GM15510 (cell line): Measurements from ENCODE around the gene RHBDL2.

Experiments
- POLR2A ChIP-seq: IDR thresholded peaks from 3 replicates; pipeline ENCODE4 v1.6.1; 2011; ENCODE audit warnings: borderline replicate concordance; ENCODE audit not compliant: insufficient read length; ENCODE audit errors: extremely low read depth

Gene RHBDL2

GRCh38 chr1:38941527-38942019 lies at the start of gene RHBDL2:
Gene RHBDL2, minus strand, starts transcription at chr1:38941830. Its CDS starts 22,618 bp downstream, at chr1:38919212.
- TF ChIP-seq POLR2A = no peak

- peak; percentile 97 for TF ChIP-seq POLR2A
These were observed 49.4 kb upstream of the RHBDL2 start, which contains the start of gene AKIRIN1 for GRCh38 chr1:38990738-38991637. Gene AKIRIN1, plus strand, starts transcription at chr1:38991276. Its CDS starts 105 bp downstream, at chr1:38991381.

GRCh38 chr1:38990386-38990737 lies 48.7 kb upstream of the RHBDL2 start:
- no peak for TF ChIP-seq POLR2A

- no peak for TF ChIP-seq POLR2A
These were observed 48.3 kb upstream of the RHBDL2 start for GRCh38 chr1:38989979-38990378.

- no peak for TF ChIP-seq POLR2A
These were observed 32.2 kb upstream of the RHBDL2 start for GRCh38 chr1:38973659-38974437.

- no peak for TF ChIP-seq POLR2A
These were observed 22.5 kb upstream of the RHBDL2 start for GRCh38 chr1:38964140-38964548.

GRCh38 chr1:38962560-38962959 lies 20.9 kb upstream of the RHBDL2 start:
- no peak for TF ChIP-seq POLR2A

GRCh38 chr1:38962113-38962512 lies 20.5 kb upstream of the RHBDL2 start:
- no peak for TF ChIP-seq POLR2A

GRCh38 chr1:38958967-38959366 lies 17.3 kb upstream of the RHBDL2 start:
- TF ChIP-seq POLR2A = no peak

GRCh38 chr1:38953433-38953860 lies 11.8 kb upstream of the RHBDL2 start:
- TF ChIP-seq POLR2A = no peak

GRCh38 chr1:38950553-38950952 lies 8.9 kb upstream of the RHBDL2 start:
- no peak for TF ChIP-seq POLR2A

- TF ChIP-seq POLR2A = no peak
These were observed 2.9 kb upstream of the RHBDL2 start for GRCh38 chr1:38944547-38944946.

GRCh38 chr1:38942664-38943428 lies 1.2 kb upstream of the RHBDL2 start:
- no peak for TF ChIP-seq POLR2A

- TF ChIP-seq POLR2A = no peak
These were observed 537 bp downstream of the RHBDL2 start for GRCh38 chr1:38941093-38941492.

GRCh38 chr1:38940339-38941047 lies 1.1 kb downstream of the RHBDL2 start:
- no peak for TF ChIP-seq POLR2A

- TF ChIP-seq POLR2A = no peak
These were observed 2.8 kb downstream of the RHBDL2 start for GRCh38 chr1:38938722-38939260.
